Measurements from ENCODE around the gene MED14.

DNA sequence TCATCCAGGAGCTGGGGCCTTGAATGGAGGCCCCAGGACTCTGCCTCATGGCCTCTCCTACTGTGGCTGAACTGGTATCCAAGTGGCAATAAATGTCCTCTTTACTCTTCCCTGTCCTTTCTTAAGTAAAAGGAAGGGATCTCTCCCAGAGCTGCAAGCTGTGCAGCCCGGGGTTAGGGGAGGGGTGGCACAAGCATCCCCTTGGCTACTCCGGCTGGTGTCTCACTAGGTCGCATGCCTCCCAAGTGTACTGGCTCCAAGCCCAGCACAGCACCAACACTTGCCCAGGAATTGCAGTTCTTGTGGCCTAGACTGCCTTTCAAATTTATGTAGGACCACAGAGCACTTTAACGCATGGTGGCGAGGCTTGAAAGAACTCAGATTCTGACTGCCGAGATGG lies 44.7 kb upstream of the MED14 start:
- TF ChIP-seq SP1 (IDR thresholded peaks at IDR 0.05): no peak
- no peak for TF ChIP-seq CTBP1 (IDR thresholded peaks at IDR 0.05; ENCODE audit: borderline replicate concordance)
- TF ChIP-seq TARDBP (IDR thresholded peaks at IDR 0.05): no peak
- no peak for TF ChIP-seq ELF4 (IDR thresholded peaks at IDR 0.05)
- TF ChIP-seq NFRKB (IDR thresholded peaks at IDR 0.05): no peak
- TF ChIP-seq ZNF384 (IDR thresholded peaks at IDR 0.05): no peak
- no peak for TF ChIP-seq HDGF (IDR thresholded peaks at IDR 0.05; ENCODE audit: borderline replicate concordance)
- TF ChIP-seq ARNT (IDR thresholded peaks at IDR 0.05): no peak

All from HEK293T (cell line).